T-helper 2 cell treated with Interferon-gamma antibody and Interleukin-4, amounts not matched to agents 5 μg/mL and 100 μg/mL, for 36 hours (primary cell): ENCODE results near the gene TRNAU1AP.
"Not testable (repeated sequence)": the region's sequence is repeated elsewhere in the genome, so short reads cannot be mapped to it uniquely, and the experiment has no call there.

Source experiments
- DNase-seq: peaks from one replicate; pipeline ENCODE4 v3.0.0; 2021; ENCODE audit warnings: low spot score
- H3K27ac Mint-ChIP-seq: one replicate; pipeline ENCODE4 v1.8.0; 2021; ENCODE audit warnings: mild to moderate bottlenecking, mixed read lengths
- H3K27me3 Mint-ChIP-seq: one replicate; pipeline ENCODE4 v1.8.0; 2021; ENCODE audit warnings: low read depth, mixed read lengths
- H3K36me3 Mint-ChIP-seq: one replicate; pipeline ENCODE4 v1.8.0; 2021; ENCODE audit warnings: low read depth, mixed read lengths
- H3K4me1 Mint-ChIP-seq: one replicate; pipeline ENCODE4 v1.8.0; 2021; ENCODE audit warnings: low read depth, mixed read lengths
- H3K4me3 Mint-ChIP-seq: one replicate; pipeline ENCODE4 v1.8.0; 2022; ENCODE audit warnings: mild to moderate bottlenecking, moderate library complexity, mixed read lengths
- H3K9me3 Mint-ChIP-seq: one replicate; pipeline ENCODE4 v1.8.0; 2021; ENCODE audit warnings: mixed read lengths

Gene TRNAU1AP

DNA sequence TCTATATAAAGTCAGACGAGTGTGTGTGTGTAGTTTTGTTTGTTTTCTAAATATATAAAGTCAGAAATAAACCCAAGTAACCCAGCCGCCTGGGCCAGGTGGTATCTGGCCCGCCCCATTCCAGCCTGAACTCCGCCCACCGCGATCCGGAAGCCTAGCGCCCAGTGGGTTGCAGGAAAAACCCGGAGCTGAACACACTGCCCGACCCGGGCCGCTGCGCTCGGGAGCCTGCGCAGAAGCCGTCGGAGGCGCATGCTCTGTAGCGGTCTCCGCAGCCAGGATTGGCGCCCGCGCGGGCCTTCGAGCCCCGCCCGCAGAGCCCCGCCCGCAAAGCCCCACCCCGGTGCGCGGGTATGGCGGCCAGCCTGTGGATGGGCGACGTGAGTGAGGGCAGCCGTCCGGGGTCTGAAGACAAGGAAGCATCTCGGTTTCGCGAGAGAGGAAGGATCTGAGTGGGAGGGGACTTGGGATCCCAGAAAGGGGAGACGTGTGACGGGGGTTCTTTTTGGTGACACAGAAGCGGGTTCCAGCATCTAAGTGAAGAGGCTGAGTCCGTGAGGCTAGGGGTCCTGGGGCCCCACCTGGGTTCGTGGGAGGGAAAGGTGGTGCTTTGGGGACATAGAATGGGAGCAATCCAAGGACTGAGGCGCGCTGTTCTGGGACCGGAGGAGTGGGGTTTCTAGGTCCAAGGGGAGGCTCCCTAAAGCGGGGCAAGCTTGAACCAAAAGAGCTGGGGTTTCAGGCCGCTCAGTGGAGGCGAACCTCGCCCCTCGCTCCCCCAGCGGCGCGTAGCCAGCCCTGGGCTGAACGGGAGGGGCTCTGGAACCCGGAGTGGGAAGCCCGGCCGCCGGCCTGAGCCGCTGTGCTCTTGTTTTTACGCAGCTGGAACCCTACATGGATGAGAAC is at the start of gene TRNAU1AP:
TSS of gene TRNAU1AP (plus strand) at position 328 of the 906 bp plus-strand sequence. CDS start at position 354, 26 bp downstream.
- H3K27ac Mint-ChIP-seq, result peak within 1 kb of the TSS; percentile 97
- peaks cover 24% of the 10 kb centered on the region for H3K36me3 Mint-ChIP-seq
- peaks cover 18% of the 10 kb centered on the region for H3K4me1 Mint-ChIP-seq
- peak; percentile 99 for DNase-seq
- no peaks in the 10 kb centered on the region for H3K27me3 Mint-ChIP-seq
- H3K9me3 Mint-ChIP-seq, result no peaks in the 10 kb centered on the region
- H3K4me3 Mint-ChIP-seq, result peak within 1 kb of the TSS; percentile 95

DNA sequence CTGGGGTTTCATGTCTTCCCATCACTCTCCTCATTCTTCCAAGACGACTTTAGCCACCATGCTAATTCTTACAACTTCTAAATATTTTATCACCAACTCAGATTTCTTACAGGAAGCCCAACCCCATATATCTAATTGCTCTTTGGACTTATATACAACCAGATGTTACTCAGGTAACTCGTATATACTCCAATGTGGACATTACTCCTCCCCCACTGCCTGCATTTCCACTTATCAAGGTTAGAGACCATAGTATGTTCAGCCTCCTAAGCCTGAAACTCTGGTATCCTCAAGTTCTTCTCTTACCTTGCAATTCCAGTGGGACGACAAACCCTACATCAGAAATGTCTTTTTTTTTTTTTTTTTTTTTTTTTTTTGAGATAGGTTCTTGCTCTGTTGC is 49.8 kb upstream of the TRNAU1AP start:
- no peak overlapping the region for H3K27ac Mint-ChIP-seq
- H3K4me3 Mint-ChIP-seq, result no peak overlapping the region
- peaks cover 30% of the 10 kb centered on the region for H3K36me3 Mint-ChIP-seq
- peaks cover 16% of the 10 kb centered on the region for H3K4me1 Mint-ChIP-seq
- H3K27me3 Mint-ChIP-seq, result peaks cover 3% of the 10 kb centered on the region
- no peak for DNase-seq
- H3K9me3 Mint-ChIP-seq, result no peaks in the 10 kb centered on the region

DNA sequence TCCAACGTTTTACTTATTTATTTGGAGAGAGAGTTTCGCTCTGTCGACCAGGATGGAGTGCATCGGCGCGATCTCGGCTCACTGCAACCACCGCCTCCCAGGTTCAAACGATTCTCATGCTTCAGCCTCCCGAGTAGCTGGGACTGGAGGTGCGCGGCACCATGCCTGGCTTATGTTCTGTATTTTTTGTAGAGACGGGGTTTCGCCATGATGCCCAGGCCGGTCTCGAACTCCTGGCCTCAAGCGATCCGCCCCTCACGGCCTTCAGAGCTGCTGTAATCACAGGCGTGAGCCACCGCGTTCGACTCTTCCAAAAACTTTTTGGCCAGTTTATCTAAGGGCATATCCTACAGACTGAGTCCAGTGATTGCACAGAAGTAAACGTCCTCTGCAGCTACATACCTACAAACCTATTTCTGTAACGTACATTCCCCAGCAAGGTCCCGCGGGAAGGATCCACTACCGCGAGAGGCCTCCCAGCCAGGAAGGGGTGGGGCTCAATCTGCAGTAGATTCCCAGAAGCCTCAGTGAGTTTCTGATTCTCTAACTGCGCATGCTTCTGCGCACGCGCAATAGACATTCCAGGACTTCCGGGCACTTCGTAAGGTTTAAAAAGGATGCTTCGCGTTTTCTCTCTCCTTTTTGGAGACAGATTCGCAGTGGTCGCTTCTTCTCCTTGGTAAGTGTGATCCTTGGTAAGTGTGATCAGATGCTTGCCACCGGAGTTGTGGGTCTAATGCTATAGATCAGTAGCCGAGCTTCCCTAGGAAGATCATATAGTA is 47.3 kb upstream of the TRNAU1AP start, which contains the start of gene RCC1:
TSS of gene RCC1 (plus strand) at position 638 of the 782 bp plus-strand sequence. CDS start 23,824 bp downstream, outside the sequence.
- Mint-ChIP-seq H3K27ac (peak within 1 kb of the TSS; percentile 95), H3K27me3 (peaks cover 3% of the 10 kb centered on the region), H3K4me3 (peak within 1 kb of the TSS; percentile 98), H3K4me1 (peaks cover 37% of the 10 kb centered on the region), H3K9me3 (no peaks in the 10 kb centered on the region), H3K36me3 (peaks cover 50% of the 10 kb centered on the region)
- DNase-seq, result peak; percentile 98

DNA sequence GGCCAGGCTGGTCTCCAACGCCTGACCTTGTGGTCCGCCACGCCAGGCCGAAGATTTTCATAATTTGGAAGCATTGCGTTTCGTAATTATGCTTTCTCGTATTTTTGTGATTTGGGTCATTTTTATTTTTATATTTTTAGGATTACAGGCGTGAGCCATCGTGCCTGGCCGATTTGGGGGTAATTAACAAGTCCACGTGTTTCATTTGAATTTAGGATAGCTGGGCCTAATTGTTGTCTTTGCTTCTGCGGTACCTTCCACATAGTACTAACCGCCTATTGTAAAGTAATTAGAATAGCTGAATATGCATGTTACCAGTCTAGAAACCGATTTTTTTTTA is 46.0 kb upstream of the TRNAU1AP start:
- Mint-ChIP-seq H3K27ac (peak overlapping the region; percentile 95), H3K4me1 (peaks cover 33% of the 10 kb centered on the region), H3K4me3 (peak overlapping the region; percentile 98), H3K36me3 (peaks cover 60% of the 10 kb centered on the region), H3K27me3 (peaks cover 3% of the 10 kb centered on the region), H3K9me3 (no peaks in the 10 kb centered on the region)
- no peak for DNase-seq

DNA sequence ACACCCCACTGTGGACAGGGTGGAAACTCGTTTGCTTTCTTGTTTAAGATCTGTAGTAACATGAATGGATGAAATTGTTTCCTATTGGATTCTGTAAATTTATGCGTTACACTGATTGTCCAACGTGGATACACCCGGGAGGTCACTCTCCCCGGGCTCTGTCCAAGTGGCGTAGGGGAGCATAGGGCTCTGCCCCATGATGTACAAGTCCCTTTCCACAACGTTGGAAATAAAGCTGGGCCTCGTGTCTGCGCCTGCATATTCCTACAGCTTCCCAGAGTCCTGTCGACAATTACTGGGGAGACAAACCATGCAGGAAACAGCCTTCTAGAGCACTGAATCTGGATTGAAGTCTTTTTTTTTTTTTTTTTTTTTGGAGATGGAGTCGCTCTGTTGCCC is 45.6 kb upstream of the TRNAU1AP start:
- H3K4me3 Mint-ChIP-seq, result peak overlapping the region; percentile 98
- H3K9me3 Mint-ChIP-seq, result no peaks in the 10 kb centered on the region
- peak overlapping the region; percentile 95 for H3K27ac Mint-ChIP-seq
- peaks cover 64% of the 10 kb centered on the region for H3K36me3 Mint-ChIP-seq
- peaks cover 3% of the 10 kb centered on the region for H3K27me3 Mint-ChIP-seq
- H3K4me1 Mint-ChIP-seq, result peaks cover 35% of the 10 kb centered on the region
- no peak for DNase-seq

DNA sequence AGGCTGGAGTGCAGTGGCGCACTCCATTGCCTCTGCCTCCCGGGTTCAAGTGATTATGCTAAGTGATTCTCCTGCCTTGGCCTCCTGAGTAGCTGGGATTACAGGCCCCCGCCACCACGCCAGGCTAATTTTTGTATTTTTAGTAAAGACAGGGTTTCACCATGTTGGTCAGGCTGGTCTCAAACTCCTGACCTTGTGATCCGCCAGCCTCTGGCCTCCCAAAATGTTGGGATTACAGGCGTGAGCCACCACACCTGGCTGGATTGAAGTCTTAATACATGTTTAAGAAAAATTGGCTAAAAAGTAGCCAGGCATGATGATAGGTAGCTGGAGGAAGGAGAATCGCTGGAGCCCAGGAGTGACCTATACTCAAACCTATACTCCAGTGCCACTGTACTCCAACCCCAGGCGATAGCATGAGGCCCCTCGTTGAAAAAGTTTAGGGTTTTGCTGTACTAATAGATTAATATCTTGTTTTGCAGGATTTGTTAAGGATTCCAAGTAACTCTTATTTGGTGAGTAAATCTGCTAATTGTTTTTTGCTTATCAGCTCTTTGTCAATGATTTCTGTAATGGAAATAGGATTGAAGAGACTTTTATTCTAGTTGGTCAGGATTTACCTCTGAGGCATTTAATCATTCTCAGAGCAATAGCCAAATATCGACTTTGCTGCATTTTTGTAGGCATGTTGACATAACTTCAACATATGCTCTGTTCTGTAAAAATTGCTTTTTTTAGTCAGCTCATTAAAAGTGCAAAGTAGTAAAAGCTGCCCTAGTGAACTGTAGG is 45.0 kb upstream of the TRNAU1AP start:
- Mint-ChIP-seq H3K27ac (peak overlapping the region; percentile 95), H3K36me3 (peaks cover 70% of the 10 kb centered on the region), H3K4me1 (peaks cover 39% of the 10 kb centered on the region), H3K9me3 (no peaks in the 10 kb centered on the region), H3K27me3 (peaks cover 3% of the 10 kb centered on the region), H3K4me3 (peak overlapping the region; percentile 98)
- no peak for DNase-seq

DNA sequence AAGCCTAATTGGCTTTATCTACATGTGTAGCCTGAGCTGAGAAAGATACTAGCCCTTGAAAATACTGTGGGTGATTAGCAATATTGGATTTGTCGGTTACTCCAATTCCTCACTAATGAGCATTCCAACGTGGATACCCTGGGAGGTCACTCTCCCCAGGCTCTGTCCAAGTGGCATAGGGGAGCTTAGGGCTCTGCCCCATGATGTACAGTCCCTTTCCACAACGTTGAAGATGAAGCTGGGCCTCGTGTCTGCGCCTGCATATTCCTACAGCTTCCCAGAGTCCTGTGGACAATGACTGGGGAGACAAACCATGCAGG is 44.5 kb upstream of the TRNAU1AP start:
- H3K27ac Mint-ChIP-seq, result peak overlapping the region; percentile 95
- peak overlapping the region; percentile 98 for H3K4me3 Mint-ChIP-seq
- peaks cover 3% of the 10 kb centered on the region for H3K27me3 Mint-ChIP-seq
- H3K9me3 Mint-ChIP-seq, result no peaks in the 10 kb centered on the region
- H3K36me3 Mint-ChIP-seq, result peaks cover 71% of the 10 kb centered on the region
- DNase-seq, result no peak
- H3K4me1 Mint-ChIP-seq, result peaks cover 39% of the 10 kb centered on the region

DNA sequence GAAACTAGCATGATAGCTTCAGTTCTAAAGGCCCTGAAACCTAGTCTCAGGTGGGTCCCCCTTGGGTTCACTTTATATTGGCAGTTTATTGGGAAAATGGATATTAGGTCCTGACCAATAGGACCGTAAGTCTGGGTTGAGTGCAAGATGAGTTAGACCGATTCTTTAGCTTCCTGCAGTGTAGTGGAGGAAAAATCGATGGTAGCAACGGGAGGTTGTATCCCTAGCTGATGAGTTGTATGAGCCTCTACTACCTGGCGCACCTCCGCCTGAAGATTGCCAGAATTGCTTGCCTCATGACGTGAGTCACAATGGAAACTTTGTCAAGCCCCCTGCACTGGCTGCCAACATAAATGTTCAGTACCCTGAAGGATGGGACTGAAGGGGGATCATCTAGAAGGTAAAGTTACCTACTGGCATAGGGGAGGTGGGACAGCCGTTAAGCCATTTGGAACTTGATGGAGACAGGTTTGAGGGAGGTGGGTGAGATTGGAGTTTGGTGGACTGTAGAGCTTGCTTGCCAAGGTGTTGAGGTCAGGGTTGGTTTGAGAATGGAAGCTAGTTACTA is 43.1 kb upstream of the TRNAU1AP start:
- H3K27me3 Mint-ChIP-seq, result peaks cover 3% of the 10 kb centered on the region
- peak overlapping the region; percentile 98 for H3K4me3 Mint-ChIP-seq
- H3K36me3 Mint-ChIP-seq, result peaks cover 77% of the 10 kb centered on the region
- no peak for DNase-seq
- peaks cover 39% of the 10 kb centered on the region for H3K4me1 Mint-ChIP-seq
- no peaks in the 10 kb centered on the region for H3K9me3 Mint-ChIP-seq
- peak overlapping the region; percentile 95 for H3K27ac Mint-ChIP-seq

DNA sequence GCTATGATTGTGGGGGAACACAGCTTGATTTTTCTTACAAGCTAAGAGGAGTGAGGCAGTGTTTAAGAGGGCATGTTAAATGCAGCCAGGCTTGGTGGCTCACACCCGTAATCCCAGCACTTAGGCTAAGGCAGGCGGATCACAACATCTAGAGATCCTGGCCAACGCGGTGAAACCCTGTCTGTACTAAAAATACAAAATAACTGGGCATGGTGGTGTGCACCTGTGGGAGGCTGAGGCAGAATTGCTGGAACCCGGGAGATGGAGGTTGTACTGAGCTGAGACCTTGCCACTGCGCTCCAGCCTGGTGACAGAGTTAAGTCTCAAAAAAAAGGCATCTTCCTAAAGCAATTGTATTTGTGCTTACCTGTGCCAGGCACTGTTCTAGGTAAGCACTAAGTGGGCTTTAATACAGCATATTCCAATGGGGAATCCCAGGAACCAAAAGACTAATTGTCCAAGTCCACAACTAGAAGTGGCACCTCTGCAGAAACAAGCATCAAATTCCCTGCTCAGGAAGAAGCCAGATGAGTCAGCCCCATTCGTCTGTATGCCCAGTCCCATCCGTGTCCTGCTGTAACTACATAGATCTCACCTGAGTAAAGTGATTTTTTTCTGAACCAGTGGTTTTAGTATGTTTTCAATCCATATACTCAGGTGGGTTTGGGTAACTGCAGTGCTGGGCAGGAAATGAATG is 42.5 kb upstream of the TRNAU1AP start:
- H3K4me3 Mint-ChIP-seq, result peak overlapping the region; percentile 98
- H3K36me3 Mint-ChIP-seq, result peaks cover 79% of the 10 kb centered on the region
- H3K9me3 Mint-ChIP-seq, result no peaks in the 10 kb centered on the region
- peaks cover 3% of the 10 kb centered on the region for H3K27me3 Mint-ChIP-seq
- peak overlapping the region; percentile 95 for H3K27ac Mint-ChIP-seq
- no peak for DNase-seq
- H3K4me1 Mint-ChIP-seq, result peaks cover 35% of the 10 kb centered on the region

DNA sequence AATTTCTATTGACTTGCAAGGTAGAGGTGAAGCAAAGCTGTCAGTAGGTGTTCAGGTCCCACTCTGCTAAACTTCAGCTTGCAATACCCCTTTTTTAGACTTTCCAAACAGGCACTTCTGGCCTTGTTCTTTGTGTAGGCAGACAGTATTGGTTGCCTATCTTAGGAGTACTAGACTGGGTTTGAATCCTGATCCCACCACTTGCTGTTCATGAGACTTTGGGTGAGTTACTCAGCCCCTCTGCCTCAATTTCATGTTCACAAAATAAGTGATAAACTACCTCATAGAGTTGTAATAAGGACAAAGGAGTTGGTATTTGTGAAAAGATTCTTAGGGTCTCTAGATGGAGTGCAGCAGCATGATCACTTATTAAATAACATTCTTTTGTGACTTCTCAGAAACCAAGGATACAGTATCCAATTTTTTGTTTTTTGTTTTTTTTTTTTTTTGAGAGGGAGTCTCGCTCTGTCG is 41.9 kb upstream of the TRNAU1AP start:
- no peak for DNase-seq
- peak overlapping the region; percentile 98 for H3K4me3 Mint-ChIP-seq
- H3K27me3 Mint-ChIP-seq, result no peaks in the 10 kb centered on the region
- H3K27ac Mint-ChIP-seq, result peak overlapping the region; percentile 95
- H3K9me3 Mint-ChIP-seq, result no peaks in the 10 kb centered on the region
- H3K36me3 Mint-ChIP-seq, result peaks cover 74% of the 10 kb centered on the region
- peaks cover 30% of the 10 kb centered on the region for H3K4me1 Mint-ChIP-seq

DNA sequence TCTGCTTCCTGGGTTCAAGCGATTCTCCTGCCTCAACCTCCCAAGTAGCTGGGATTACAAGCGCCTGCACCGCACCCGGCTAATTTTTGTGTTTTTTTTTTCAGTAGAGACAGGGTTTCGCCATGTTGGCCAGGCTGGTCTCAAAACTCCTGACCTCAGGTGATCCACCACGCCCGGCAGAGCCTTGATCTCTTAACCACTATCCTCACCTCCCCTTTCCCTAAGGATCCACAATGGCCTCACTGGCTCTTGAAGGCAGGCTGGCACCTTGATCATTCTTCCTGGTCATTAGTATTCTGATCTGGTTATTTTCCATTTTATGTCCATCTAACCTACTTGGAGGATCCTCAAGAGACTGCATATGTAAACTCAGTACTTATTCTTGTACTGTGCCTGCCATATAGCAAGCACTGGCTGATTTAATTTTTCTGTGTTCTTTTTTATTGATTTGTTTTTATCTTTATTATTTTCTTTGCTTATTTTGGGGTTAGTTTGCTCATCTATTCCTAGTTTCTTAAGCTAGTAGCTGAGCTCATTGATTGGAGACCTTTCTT is 40.8 kb upstream of the TRNAU1AP start:
- no peak for DNase-seq
- Mint-ChIP-seq H3K4me3 (peak overlapping the region; percentile 75), H3K4me1 (peaks cover 30% of the 10 kb centered on the region), H3K27ac (peak overlapping the region; percentile 82), H3K36me3 (peaks cover 63% of the 10 kb centered on the region), H3K27me3 (no peaks in the 10 kb centered on the region), H3K9me3 (no peaks in the 10 kb centered on the region)

DNA sequence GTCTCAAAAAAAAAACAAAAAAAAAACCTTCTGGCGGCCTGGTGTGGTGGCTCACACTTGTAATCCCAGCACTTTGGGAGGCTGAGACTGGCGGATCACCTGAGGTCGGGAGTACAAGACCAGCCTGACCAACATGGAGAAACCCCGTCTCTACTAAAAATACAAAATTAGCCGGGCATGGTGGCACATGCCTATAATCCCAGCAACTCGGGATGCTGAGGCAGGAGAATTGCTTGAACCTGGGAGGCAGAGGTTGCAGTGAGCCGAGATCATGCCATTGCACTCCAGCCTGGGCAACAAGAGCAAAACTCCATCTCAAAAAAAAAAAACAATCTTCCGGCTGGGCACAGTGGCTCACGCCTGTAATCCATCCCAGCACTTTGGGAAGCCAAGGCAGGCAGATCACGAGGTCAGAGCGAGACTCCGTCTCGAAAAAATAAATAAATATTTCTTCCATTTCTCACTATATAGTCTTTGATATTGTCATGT is 38.4 kb upstream of the TRNAU1AP start:
- H3K4me3 Mint-ChIP-seq, H3K9me3 Mint-ChIP-seq, H3K27me3 Mint-ChIP-seq, DNase-seq: not testable (repeated sequence)
- H3K36me3 Mint-ChIP-seq, result peaks cover 45% of the 10 kb centered on the region
- H3K27ac Mint-ChIP-seq, result peak overlapping the region; percentile 74
- peaks cover 32% of the 10 kb centered on the region for H3K4me1 Mint-ChIP-seq
